Stimulated activated CD8-positive, alpha-beta memory T cell treated with anti-CD3 and anti-CD28 coated beads, Interleukin-12 subunit alpha, Interleukin-12 subunit beta, amount 100 ng/mL, for 24 hours (primary cell): ENCODE measurements around the gene MILR1.
"Not testable (repeated sequence)": the region's sequence is repeated elsewhere in the genome, so short reads cannot be mapped to it uniquely, and the experiment has no call there.

Source experiments
- DNase-seq: peaks from one replicate; pipeline ENCODE4 v3.0.0-alpha.2; 2020; ENCODE audit errors: extremely low read depth

MILR1 gene

GRCh38 chr17:64448665-64449512, at the start of gene MILR1:
Gene MILR1 (plus strand): TSS chr17:64449115. CDS start chr17:64449169, 54 bp downstream.
- DNase-seq: no peak

GRCh38 chr17:64399767-64400156, 49.2 kb upstream of the MILR1 start:
- no peak for DNase-seq

GRCh38 chr17:64400642-64401041, 48.3 kb upstream of the MILR1 start:
- DNase-seq: no peak

- DNase-seq: no peak
These were observed 47.6 kb upstream of the MILR1 start for GRCh38 chr17:64401244-64401860.

GRCh38 chr17:64401941-64402340, 47.0 kb upstream of the MILR1 start:
- DNase-seq: no peak

- no peak for DNase-seq
These were observed 46.4 kb upstream of the MILR1 start for GRCh38 chr17:64402469-64402868.

- no peak for DNase-seq
These were observed 44.9 kb upstream of the MILR1 start for GRCh38 chr17:64403881-64404460.

- DNase-seq: no peak
These were observed 42.4 kb upstream of the MILR1 start for GRCh38 chr17:64406321-64407200.

- no peak for DNase-seq
These were observed 38.0 kb upstream of the MILR1 start for GRCh38 chr17:64410750-64411490.

- DNase-seq: no peak
These were observed 36.7 kb upstream of the MILR1 start for GRCh38 chr17:64411999-64412771.

- no peak for DNase-seq
These were observed 36.0 kb upstream of the MILR1 start for GRCh38 chr17:64412944-64413381.

- no peak for DNase-seq
These were observed 35.4 kb upstream of the MILR1 start for GRCh38 chr17:64413513-64413912.

- DNase-seq: no peak
These were observed 30.2 kb upstream of the MILR1 start for GRCh38 chr17:64418506-64419339.

- no peak for DNase-seq
These were observed 28.7 kb upstream of the MILR1 start for GRCh38 chr17:64420143-64420670.

- DNase-seq: not testable (repeated sequence)
These were observed 26.8 kb upstream of the MILR1 start for GRCh38 chr17:64422121-64422520.

GRCh38 chr17:64423881-64424280, 25.0 kb upstream of the MILR1 start:
- DNase-seq: no peak

- DNase-seq: no peak
These were observed 24.5 kb upstream of the MILR1 start for GRCh38 chr17:64424324-64424849.

- no peak for DNase-seq
These were observed 23.7 kb upstream of the MILR1 start for GRCh38 chr17:64425191-64425590.

GRCh38 chr17:64426596-64426995, 22.3 kb upstream of the MILR1 start:
- no peak for DNase-seq
